MCF 10A (cell line): ENCODE data around the gene ZSWIM5. TPM values are rescaled to one million over a fixed set of nuclear protein-coding genes. Genes with fewer than 3 reads are reported as not detected.

ENCODE experiments used
- BruUV-seq: library from RNA; stranded (reverse); fragments of 400-500 nt; replicated peaks from 2 replicates; lab custom pipeline; 2021; lab: Mats Ljungman, UMichigan
- CTCF ChIA-PET: fragments of 300-600 bp; sonication (Branson Sonifier 250); formaldehyde crosslinking; extraction: SDS; loops from one replicate; lab custom pipeline; 2021; ENCODE audit warnings: antibody characterized with exemption, inconsistent platforms; lab: Yijun Ruan, JAX
- POLR2A ChIA-PET: fragments of 300-600, 350-650 bp; sonication (Branson Sonifier 250); formaldehyde crosslinking; extraction: SDS; loops from one replicate; lab custom pipeline; 2020; ENCODE audit warnings: antibody characterized with exemption, inconsistent platforms; lab: Yijun Ruan, JAX
- DNase-seq: peaks from one replicate; pipeline ENCODE4 v3.0.0-alpha.2; 2018; ENCODE audit not compliant: unreplicated experiment
- H3K27ac Mint-ChIP-seq: one replicate; pipeline ENCODE4 v1.8.0; 2022; ENCODE audit warnings: mild to moderate bottlenecking, low read depth, mixed read lengths; ENCODE audit not compliant: unreplicated experiment
- H3K27me3 Mint-ChIP-seq: one replicate; pipeline ENCODE4 v1.8.0; 2022; ENCODE audit warnings: mixed read lengths; ENCODE audit not compliant: insufficient read depth, unreplicated experiment
- H3K36me3 Mint-ChIP-seq: one replicate; pipeline ENCODE4 v1.8.0; 2022; ENCODE audit warnings: mild to moderate bottlenecking, moderate library complexity, mixed read lengths; ENCODE audit not compliant: insufficient read depth, unreplicated experiment
- H3K4me1 Mint-ChIP-seq: one replicate; pipeline ENCODE4 v1.8.0; 2022; ENCODE audit warnings: mixed read lengths; ENCODE audit not compliant: insufficient read depth, unreplicated experiment
- H3K4me3 Mint-ChIP-seq: one replicate; pipeline ENCODE4 v1.8.0; 2022; ENCODE audit warnings: mild to moderate bottlenecking, moderate library complexity, mixed read lengths; ENCODE audit not compliant: unreplicated experiment
- H3K9me3 Mint-ChIP-seq: one replicate; pipeline ENCODE4 v1.8.0; 2022; ENCODE audit warnings: mixed read lengths; ENCODE audit not compliant: unreplicated experiment
- CTCF ChIP-seq: fragments of 200-600 bp; IDR thresholded peaks from one replicate; pipeline ENCODE4 v1.8.0; 2022; ENCODE audit warnings: antibody characterized with exemption, mild to moderate bottlenecking; ENCODE audit not compliant: unreplicated experiment
- intact Hi-C: fragments of 100-400 bp; cut with micrococcal nuclease; formaldehyde crosslinking; loops from 2 replicates; pipeline ENCODE4 v1.14.1; 2022
- total RNA-seq: library from RNA; stranded (reverse); gene quantifications from 2 replicates; pipeline ENCODE4 v1.2.3, GENCODE V29; 2022

The ZSWIM5 gene
- total RNA-seq, 1 experiment from 2014 or later, result 0.14 TPM

- DNase-seq, result no peak
- POLR2A ChIA-PET, result no interaction called here
Observed at GRCh38 chr1:45213892-45214291, 7.5 kb upstream of the ZSWIM5 start.

GRCh38 chr1:45211076-45211475 lies 4.7 kb upstream of the ZSWIM5 start:
- ChIA-PET POLR2A (no interaction called here), CTCF (interaction anchor here (0.6 kb wide), 1 partner anchor 279 kb away, joined by 3 read pairs; no protein-coding TSS in a partner anchor)
- Mint-ChIP-seq H3K27ac (no peak overlapping the region), H3K4me3 (no peak overlapping the region), H3K4me1 (peaks cover 10% of the 10 kb centered on the region), H3K9me3 (no peaks in the 10 kb centered on the region), H3K27me3 (peaks cover 32% of the 10 kb centered on the region), H3K36me3 (no peaks in the 10 kb centered on the region)
- no peak for DNase-seq
- no TSS peak for BruUV-seq
- no peak for TF ChIP-seq CTCF
- intact Hi-C loops, result no loop called here

More at GRCh38 chr1:45213892-45214291, 7.5 kb upstream of the ZSWIM5 start:
- Mint-ChIP-seq H3K4me3 (no peak overlapping the region), H3K27ac (no peak overlapping the region), H3K9me3 (no peaks in the 10 kb centered on the region), H3K27me3 (peaks cover 12% of the 10 kb centered on the region), H3K36me3 (no peaks in the 10 kb centered on the region), H3K4me1 (no peaks in the 10 kb centered on the region)
- no peak for TF ChIP-seq CTCF
- intact Hi-C loops, result no loop called here
- CTCF ChIA-PET, result no interaction called here
- BruUV-seq, result no TSS peak

DNA sequence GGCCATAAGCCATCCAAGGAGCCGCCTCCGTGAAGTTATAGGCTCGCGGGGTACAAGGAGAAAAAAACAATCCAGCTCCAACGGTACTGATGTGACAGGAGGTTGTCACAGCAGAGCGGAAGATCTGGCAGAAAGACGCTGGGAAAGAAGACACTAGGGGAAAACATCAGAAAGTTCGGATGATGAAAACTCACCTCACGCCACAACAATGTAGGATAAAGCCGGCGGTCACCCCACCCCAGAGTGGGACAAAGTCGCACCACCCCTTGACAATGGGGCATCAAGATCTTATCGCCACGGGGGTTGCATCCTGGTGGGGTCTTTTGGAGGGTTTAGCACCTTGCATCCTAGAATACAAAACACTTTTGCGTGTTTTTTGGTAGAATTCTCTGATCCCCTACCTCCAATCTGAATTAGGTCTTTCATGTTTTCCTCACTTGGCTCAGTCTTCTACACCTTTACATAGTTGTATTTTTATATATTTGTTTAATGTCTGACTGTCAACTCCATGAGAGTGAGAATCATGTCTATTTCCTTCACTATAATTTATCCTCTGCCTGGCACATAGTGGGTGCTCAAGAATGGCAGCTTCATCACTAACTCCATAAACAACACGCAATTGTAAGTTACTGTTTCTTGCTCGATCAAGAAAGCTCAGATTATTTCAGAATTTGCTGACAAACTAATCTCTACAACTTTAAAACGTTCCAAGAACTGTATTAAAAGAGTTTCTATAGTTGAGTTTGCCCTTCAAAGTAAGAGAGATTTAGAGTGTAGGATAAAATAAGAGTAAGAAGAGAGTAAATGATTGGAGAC lies 611 bp upstream of the ZSWIM5 start:
- peaks cover 65% of the 10 kb centered on the region for H3K27me3 Mint-ChIP-seq
- no TSS peak for BruUV-seq
- no peaks in the 10 kb centered on the region for H3K9me3 Mint-ChIP-seq
- H3K4me3 Mint-ChIP-seq, result peak overlapping the region; percentile 64
- intact Hi-C loops, result no loop called here
- no peak for DNase-seq
- CTCF ChIA-PET, result no interaction called here
- no peak overlapping the region for H3K27ac Mint-ChIP-seq
- H3K36me3 Mint-ChIP-seq, result no peaks in the 10 kb centered on the region
- TF ChIP-seq CTCF, result no peak
- H3K4me1 Mint-ChIP-seq, result peaks cover 10% of the 10 kb centered on the region
- POLR2A ChIA-PET, result interaction anchor here (0.9 to 1.5 kb wide), 4 partner anchors 9 to 195 kb away, joined by 3 to 5 read pairs (median 4); partner anchors contain the start of genes HECTD3 and UROD
